ENCODE data around the gene GRM7.

DNA sequence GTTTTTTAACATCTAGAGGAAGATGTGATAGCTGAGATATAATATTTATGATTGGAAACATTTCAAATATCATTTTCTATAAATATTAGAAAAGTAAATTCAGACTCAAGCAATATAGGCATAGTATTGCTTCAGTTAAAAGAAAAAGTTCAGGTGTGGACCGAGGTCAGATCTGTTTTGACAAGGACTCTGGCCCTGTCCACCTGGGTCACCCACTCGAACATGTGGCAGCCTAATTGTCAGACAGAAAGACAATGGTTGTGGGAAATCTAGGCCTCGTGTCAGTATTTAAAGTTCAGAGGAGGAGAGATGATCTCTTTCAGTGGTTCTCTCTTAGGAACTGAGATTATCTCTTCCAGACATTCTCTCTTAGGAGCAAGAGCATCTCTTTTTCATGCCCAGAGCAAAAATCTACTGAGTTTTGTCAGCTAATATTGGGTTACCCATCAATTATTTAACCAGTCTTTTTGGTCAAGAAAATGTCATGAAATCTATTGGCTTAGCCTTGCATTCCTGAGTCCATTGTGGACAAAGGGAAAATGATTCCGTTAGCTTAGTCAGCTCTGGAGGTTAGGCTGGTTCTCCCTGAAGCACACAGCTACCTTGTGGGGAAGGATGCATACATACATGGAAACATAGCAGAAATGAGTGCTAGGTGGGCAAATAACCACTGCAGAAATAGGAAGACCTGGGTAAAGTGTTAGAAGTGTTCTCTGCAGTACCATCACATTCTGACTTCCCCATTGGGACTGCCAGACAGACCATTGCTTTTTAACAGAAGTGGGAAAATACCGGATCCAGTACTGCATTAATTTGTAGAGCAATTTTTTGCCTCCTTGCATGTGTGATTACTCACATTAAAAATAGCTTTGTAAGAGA lies 343.3 kb downstream of the GRM7 start:
- TF ChIP-seq, protein P1, sequence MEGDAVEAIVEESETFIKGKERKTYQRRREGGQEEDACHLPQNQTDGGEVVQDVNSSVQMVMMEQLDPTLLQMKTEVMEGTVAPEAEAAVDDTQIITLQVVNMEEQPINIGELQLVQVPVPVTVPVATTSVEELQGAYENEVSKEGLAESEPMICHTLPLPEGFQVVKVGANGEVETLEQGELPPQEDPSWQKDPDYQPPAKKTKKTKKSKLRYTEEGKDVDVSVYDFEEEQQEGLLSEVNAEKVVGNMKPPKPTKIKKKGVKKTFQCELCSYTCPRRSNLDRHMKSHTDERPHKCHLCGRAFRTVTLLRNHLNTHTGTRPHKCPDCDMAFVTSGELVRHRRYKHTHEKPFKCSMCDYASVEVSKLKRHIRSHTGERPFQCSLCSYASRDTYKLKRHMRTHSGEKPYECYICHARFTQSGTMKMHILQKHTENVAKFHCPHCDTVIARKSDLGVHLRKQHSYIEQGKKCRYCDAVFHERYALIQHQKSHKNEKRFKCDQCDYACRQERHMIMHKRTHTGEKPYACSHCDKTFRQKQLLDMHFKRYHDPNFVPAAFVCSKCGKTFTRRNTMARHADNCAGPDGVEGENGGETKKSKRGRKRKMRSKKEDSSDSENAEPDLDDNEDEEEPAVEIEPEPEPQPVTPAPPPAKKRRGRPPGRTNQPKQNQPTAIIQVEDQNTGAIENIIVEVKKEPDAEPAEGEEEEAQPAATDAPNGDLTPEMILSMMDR (IDR thresholded peaks at IDR 0.05; ENCODE audit: low read length): no peak
- TF ChIP-seq EZH2 (optimal IDR thresholded peaks at IDR 0.05; ENCODE audit: low read depth, low read length): no peak
- TF ChIP-seq EZH2phosphoT487 (IDR thresholded peaks at IDR 0.05; ENCODE audit: low read length): no peak
